Activated CD4-positive, alpha-beta T cell treated with anti-CD3 and anti-CD28 coated beads for 36 hours (primary cell): Measurements from ENCODE around the gene CCDC40. TPM values are rescaled to one million over a fixed set of nuclear protein-coding genes. Genes with fewer than 3 reads are reported as not detected.
A peak's percentile ranks its signal among the peaks of the same experiment; 100 is the strongest.

Experiments
- ATAC-seq: fragments of 200-7000 bp; cut with Tn5 transposase; one replicate; pipeline ENCODE4 v1.10.0; 2021; ENCODE audit warnings: mild to moderate bottlenecking, moderate library complexity
- CTCF ChIA-PET: fragments of 350-600 bp; sonication (Branson Sonifier 250); formaldehyde crosslinking; loops from one replicate; lab custom pipeline; 2021; ENCODE audit warnings: antibody characterized with exemption; lab: Charles Lee
- POLR2A ChIA-PET: fragments of 350-600 bp; sonication (Branson Sonifier 250); formaldehyde crosslinking; loops from one replicate; lab custom pipeline; 2021; ENCODE audit warnings: antibody characterized with exemption, inconsistent platforms; lab: Charles Lee
- DNase-seq: peaks from one replicate; pipeline ENCODE4 v3.0.0-alpha.2; 2020
- H3K27ac Mint-ChIP-seq: one replicate; pipeline ENCODE4 v1.8.0; 2021; ENCODE audit warnings: mixed read lengths
- H3K27me3 Mint-ChIP-seq: one replicate; pipeline ENCODE4 v1.8.0; 2021; ENCODE audit warnings: mixed read lengths
- H3K36me3 Mint-ChIP-seq: one replicate; pipeline ENCODE4 v1.8.0; 2021; ENCODE audit warnings: low read depth, mixed read lengths
- H3K4me1 Mint-ChIP-seq: one replicate; pipeline ENCODE4 v1.8.0; 2021; ENCODE audit warnings: mixed read lengths
- H3K4me3 Mint-ChIP-seq: one replicate; pipeline ENCODE4 v1.8.0; 2021; ENCODE audit warnings: mild to moderate bottlenecking, moderate library complexity, mixed read lengths
- H3K9me3 Mint-ChIP-seq: one replicate; pipeline ENCODE4 v1.8.0; 2021; ENCODE audit warnings: low read depth, mixed read lengths
- intact Hi-C, 2 experiments: fragments of 100-400 bp; cut with DNase I in 1 of 2; cut with micrococcal nuclease in 1 of 2; formaldehyde crosslinking; loops; one replicate each; pipeline versions ENCODE4 v1.14.2 to v1.15.1; 2022 to 2024; cut with DNase I, micrococcal nuclease
- total RNA-seq, 2 experiments: library from RNA; stranded (reverse); gene quantifications; one replicate each; pipeline ENCODE4 v1.2.3, GENCODE V29; 2021

The CCDC40 gene
- under 1 TPM; 0.56 to 0.57 TPM for total RNA-seq

GRCh38 chr17:80035937-80036714, at the start of gene CCDC40:
TSS of gene CCDC40 (plus strand) at chr17:80036642. CDS start at chr17:80036663, 21 bp downstream.
- peak; percentile 82 for DNase-seq
- Mint-ChIP-seq H3K36me3 (no peaks in the 10 kb centered on the region), H3K27ac (no peak within 1 kb of the TSS), H3K9me3 (no peaks in the 10 kb centered on the region), H3K4me3 (peak within 1 kb of the TSS; percentile 82), H3K4me1 (peaks cover 7% of the 10 kb centered on the region), H3K27me3 (peaks cover 12% of the 10 kb centered on the region)
- POLR2A ChIA-PET = no interaction called here
- ATAC-seq = peak; percentile 76
- CTCF ChIA-PET = no interaction called here
- intact Hi-C loops = loop anchor here (1.0 to 5.0 kb wide), 10 partner anchors 28 to 1187 kb away; partner anchors contain the start of genes GAA (in 2 of the 2), CBX4 (in 1 of the 2), CBX8 (in 1 of the 2) and EIF4A3 (in 1 of the 2)

GRCh38 chr17:79987187-79987934, 49.1 kb upstream of the CCDC40 start:
- POLR2A ChIA-PET = no interaction called here

GRCh38 chr17:79987935-79988184, 48.6 kb upstream of the CCDC40 start:
- H3K4me1 Mint-ChIP-seq = peaks cover 17% of the 10 kb centered on the region
- intact Hi-C loops = no loop called here
- no peak for ATAC-seq
- no peaks in the 10 kb centered on the region for H3K9me3 Mint-ChIP-seq
- H3K27me3 Mint-ChIP-seq = no peaks in the 10 kb centered on the region
- H3K27ac Mint-ChIP-seq = no peak overlapping the region
- DNase-seq = no peak
- no peak overlapping the region for H3K4me3 Mint-ChIP-seq
- POLR2A ChIA-PET = no interaction called here
- H3K36me3 Mint-ChIP-seq = peaks cover 5% of the 10 kb centered on the region
- CTCF ChIA-PET = no interaction called here

More at GRCh38 chr17:79987187-79987934, 49.1 kb upstream of the CCDC40 start:
- intact Hi-C loops = no loop called here
- Mint-ChIP-seq H3K27me3 (no peaks in the 10 kb centered on the region), H3K9me3 (no peaks in the 10 kb centered on the region), H3K36me3 (peaks cover 1% of the 10 kb centered on the region), H3K4me3 (no peak overlapping the region), H3K27ac (no peak overlapping the region), H3K4me1 (peaks cover 12% of the 10 kb centered on the region)
- ATAC-seq = no peak
- DNase-seq = no peak
- CTCF ChIA-PET = no interaction called here

- intact Hi-C loops = no loop called here
- POLR2A ChIA-PET = no interaction called here
- H3K4me1 Mint-ChIP-seq = peaks cover 22% of the 10 kb centered on the region
- ATAC-seq (peak; percentile 33), DNase-seq (peak; percentile 67)
- no peak overlapping the region for H3K27ac Mint-ChIP-seq
- no peaks in the 10 kb centered on the region for H3K27me3 Mint-ChIP-seq
- no peak overlapping the region for H3K4me3 Mint-ChIP-seq
- peaks cover 5% of the 10 kb centered on the region for H3K36me3 Mint-ChIP-seq
- H3K9me3 Mint-ChIP-seq = no peaks in the 10 kb centered on the region
- CTCF ChIA-PET = no interaction called here
Measured at GRCh38 chr17:79988185-79988971, 48.1 kb upstream of the CCDC40 start.

GRCh38 chr17:79989106-79989835, 47.2 kb upstream of the CCDC40 start:
- H3K4me1 Mint-ChIP-seq = peaks cover 29% of the 10 kb centered on the region
- H3K27ac Mint-ChIP-seq = no peak overlapping the region
- H3K4me3 Mint-ChIP-seq = no peak overlapping the region
- DNase-seq = peak; percentile 3
- CTCF ChIA-PET = interaction anchor here (0.6 to 0.7 kb wide), 2 partner anchors 12 to 156 kb away, joined by 3 to 4 read pairs; no protein-coding TSS in a partner anchor
- no peaks in the 10 kb centered on the region for H3K9me3 Mint-ChIP-seq
- peaks cover 5% of the 10 kb centered on the region for H3K36me3 Mint-ChIP-seq
- H3K27me3 Mint-ChIP-seq = no peaks in the 10 kb centered on the region
- intact Hi-C loops = no loop called here
- ATAC-seq = no peak
- POLR2A ChIA-PET = no interaction called here

- Mint-ChIP-seq H3K4me1 (peaks cover 30% of the 10 kb centered on the region), H3K27ac (no peak overlapping the region), H3K9me3 (no peaks in the 10 kb centered on the region), H3K27me3 (no peaks in the 10 kb centered on the region), H3K4me3 (no peak overlapping the region), H3K36me3 (peaks cover 5% of the 10 kb centered on the region)
- ATAC-seq (no peak), DNase-seq (peak; percentile 5)
- intact Hi-C loops = loop anchor here (2.0 to 10.0 kb wide), 6 partner anchors 55 to 1215 kb away; partner anchors contain the start of gene CBX4 (in 1 of the 2)
- CTCF ChIA-PET = interaction anchor here (0.6 to 1.6 kb wide), 4 partner anchors 18 to 589 kb away, joined by 3 to 5 read pairs (median 3); no protein-coding TSS in a partner anchor
- POLR2A ChIA-PET = no interaction called here
Measured at GRCh38 chr17:79990051-79990592, 46.3 kb upstream of the CCDC40 start.

GRCh38 chr17:79990704-79991103, 45.7 kb upstream of the CCDC40 start:
- ATAC-seq = no peak
- POLR2A ChIA-PET = no interaction called here

GRCh38 chr17:79991140-79991923, 45.1 kb upstream of the CCDC40 start:
- H3K27ac Mint-ChIP-seq = peak overlapping the region; percentile 14
- peak; percentile 77 for ATAC-seq
- peak overlapping the region; percentile 75 for H3K4me3 Mint-ChIP-seq
- peak; percentile 93 for DNase-seq
- intact Hi-C loops = loop anchor here (1.0 to 10.0 kb wide), 10 partner anchors 57 to 1217 kb away; partner anchors contain the start of gene CBX4 (in 2 of the 2)
- H3K9me3 Mint-ChIP-seq = no peaks in the 10 kb centered on the region
- POLR2A ChIA-PET = no interaction called here
- H3K4me1 Mint-ChIP-seq = peaks cover 41% of the 10 kb centered on the region
- no peaks in the 10 kb centered on the region for H3K27me3 Mint-ChIP-seq
- H3K36me3 Mint-ChIP-seq = peaks cover 5% of the 10 kb centered on the region
- CTCF ChIA-PET = interaction anchor here (0.5 to 1.6 kb wide), 7 partner anchors 17 to 245 kb away, joined by 3 to 5 read pairs (median 3); no protein-coding TSS in a partner anchor

More at GRCh38 chr17:79990704-79991103, 45.7 kb upstream of the CCDC40 start:
- Mint-ChIP-seq H3K9me3 (no peaks in the 10 kb centered on the region), H3K27me3 (no peaks in the 10 kb centered on the region), H3K36me3 (peaks cover 5% of the 10 kb centered on the region), H3K4me1 (peaks cover 34% of the 10 kb centered on the region), H3K27ac (peak overlapping the region; percentile 14), H3K4me3 (peak overlapping the region; percentile 75)
- peak; percentile 4 for DNase-seq
- intact Hi-C loops = loop anchor here (1.0 to 10.0 kb wide), 10 partner anchors 56 to 1216 kb away; partner anchors contain the start of gene CBX4 (in 2 of the 2)
- CTCF ChIA-PET = interaction anchor here (0.5 to 1.6 kb wide), 3 partner anchors 17 to 213 kb away, joined by 3 to 5 read pairs (median 3); no protein-coding TSS in a partner anchor

- peaks cover 48% of the 10 kb centered on the region for H3K4me1 Mint-ChIP-seq
- peak overlapping the region; percentile 94 for H3K27ac Mint-ChIP-seq
- peak overlapping the region; percentile 75 for H3K4me3 Mint-ChIP-seq
- DNase-seq (peak; percentile 33), ATAC-seq (peak; percentile 4)
- H3K36me3 Mint-ChIP-seq = peaks cover 5% of the 10 kb centered on the region
- no peaks in the 10 kb centered on the region for H3K27me3 Mint-ChIP-seq
- POLR2A ChIA-PET = no interaction called here
- intact Hi-C loops = loop anchor here (1.0 to 10.0 kb wide), 11 partner anchors 57 to 1217 kb away; partner anchors contain the start of gene CBX4 (in 2 of the 2)
- H3K9me3 Mint-ChIP-seq = no peaks in the 10 kb centered on the region
- CTCF ChIA-PET = interaction anchor here (0.6 to 1.1 kb wide), 5 partner anchors 16 to 555 kb away, joined by 3 to 5 read pairs (median 3); no protein-coding TSS in a partner anchor
Measured at GRCh38 chr17:79991924-79992648, 44.4 kb upstream of the CCDC40 start.
